Subcutaneous adipose tissue (tissue), 4 donors: ENCODE results near the gene CFL1. TPM values are rescaled to one million over a fixed set of nuclear protein-coding genes. Genes with fewer than 3 reads are reported as not detected.

Experiments
- total RNA-seq, 4 donors: library from RNA; depleted of rRNA; stranded (reverse); fragments of >200 nt; gene quantifications; one replicate each; pipeline ENCODE4 v1.1.0, GENCODE V29; 2016
- TF ChIP-seq, protein P1 (sequence below): fragments of 450-650 bp; IDR thresholded peaks from one replicate; pipeline ENCODE4 v1.5.1; 2016; ENCODE audit warnings: low read depth, mild to moderate bottlenecking, control low read depth, antibody characterized with exemption, moderate library complexity

The CFL1 gene
- total RNA-seq, 4 donors from 2014 or later, result 375 to 550 (median 447) TPM

GRCh38 chr11:65843811-65844210 is 14.2 kb downstream of the CFL1 start:
- TF ChIP-seq, protein P1, sequence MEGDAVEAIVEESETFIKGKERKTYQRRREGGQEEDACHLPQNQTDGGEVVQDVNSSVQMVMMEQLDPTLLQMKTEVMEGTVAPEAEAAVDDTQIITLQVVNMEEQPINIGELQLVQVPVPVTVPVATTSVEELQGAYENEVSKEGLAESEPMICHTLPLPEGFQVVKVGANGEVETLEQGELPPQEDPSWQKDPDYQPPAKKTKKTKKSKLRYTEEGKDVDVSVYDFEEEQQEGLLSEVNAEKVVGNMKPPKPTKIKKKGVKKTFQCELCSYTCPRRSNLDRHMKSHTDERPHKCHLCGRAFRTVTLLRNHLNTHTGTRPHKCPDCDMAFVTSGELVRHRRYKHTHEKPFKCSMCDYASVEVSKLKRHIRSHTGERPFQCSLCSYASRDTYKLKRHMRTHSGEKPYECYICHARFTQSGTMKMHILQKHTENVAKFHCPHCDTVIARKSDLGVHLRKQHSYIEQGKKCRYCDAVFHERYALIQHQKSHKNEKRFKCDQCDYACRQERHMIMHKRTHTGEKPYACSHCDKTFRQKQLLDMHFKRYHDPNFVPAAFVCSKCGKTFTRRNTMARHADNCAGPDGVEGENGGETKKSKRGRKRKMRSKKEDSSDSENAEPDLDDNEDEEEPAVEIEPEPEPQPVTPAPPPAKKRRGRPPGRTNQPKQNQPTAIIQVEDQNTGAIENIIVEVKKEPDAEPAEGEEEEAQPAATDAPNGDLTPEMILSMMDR, result no peak

DNA sequence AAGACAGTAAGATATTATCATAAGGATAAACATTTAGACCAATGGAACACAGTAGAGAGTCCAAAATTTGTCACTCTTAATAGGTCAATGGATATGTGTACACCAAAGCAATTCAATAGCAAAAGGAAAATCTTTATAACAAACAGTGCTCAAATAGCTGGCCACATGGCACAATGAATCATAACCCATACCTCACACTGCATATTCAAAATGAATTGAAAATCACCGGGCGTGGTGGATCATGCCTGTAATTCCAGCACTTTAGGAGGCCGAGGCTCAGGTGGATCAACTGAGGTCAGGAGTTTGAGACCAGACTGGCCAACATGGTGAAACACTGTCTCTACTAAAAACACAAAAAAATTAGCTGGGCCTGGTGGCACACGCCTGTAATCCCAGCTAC is 15.8 kb downstream of the CFL1 start:
- TF ChIP-seq, protein P1, result no peak

DNA sequence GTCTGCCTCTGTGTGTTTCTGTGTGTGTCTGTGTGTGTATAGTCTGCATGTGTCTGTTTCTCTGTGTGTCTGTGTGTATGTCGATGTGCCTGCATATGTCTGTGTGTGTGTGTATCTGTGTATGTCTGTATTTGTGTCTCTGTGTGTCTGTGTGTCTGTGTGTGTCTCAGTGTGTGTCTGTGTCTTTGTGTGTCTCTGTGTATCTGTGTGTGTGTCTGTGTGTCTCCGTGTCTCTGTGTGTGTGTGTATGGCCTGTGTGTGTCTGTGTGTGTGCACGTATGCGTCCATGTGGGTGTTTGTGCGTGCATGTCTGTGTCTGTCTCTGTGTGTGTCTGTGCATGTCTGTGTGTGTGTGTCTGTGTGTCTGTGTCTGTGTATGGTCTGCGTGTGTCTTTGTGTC is 23.8 kb downstream of the CFL1 start:
- TF ChIP-seq, protein P1, result no peak

DNA sequence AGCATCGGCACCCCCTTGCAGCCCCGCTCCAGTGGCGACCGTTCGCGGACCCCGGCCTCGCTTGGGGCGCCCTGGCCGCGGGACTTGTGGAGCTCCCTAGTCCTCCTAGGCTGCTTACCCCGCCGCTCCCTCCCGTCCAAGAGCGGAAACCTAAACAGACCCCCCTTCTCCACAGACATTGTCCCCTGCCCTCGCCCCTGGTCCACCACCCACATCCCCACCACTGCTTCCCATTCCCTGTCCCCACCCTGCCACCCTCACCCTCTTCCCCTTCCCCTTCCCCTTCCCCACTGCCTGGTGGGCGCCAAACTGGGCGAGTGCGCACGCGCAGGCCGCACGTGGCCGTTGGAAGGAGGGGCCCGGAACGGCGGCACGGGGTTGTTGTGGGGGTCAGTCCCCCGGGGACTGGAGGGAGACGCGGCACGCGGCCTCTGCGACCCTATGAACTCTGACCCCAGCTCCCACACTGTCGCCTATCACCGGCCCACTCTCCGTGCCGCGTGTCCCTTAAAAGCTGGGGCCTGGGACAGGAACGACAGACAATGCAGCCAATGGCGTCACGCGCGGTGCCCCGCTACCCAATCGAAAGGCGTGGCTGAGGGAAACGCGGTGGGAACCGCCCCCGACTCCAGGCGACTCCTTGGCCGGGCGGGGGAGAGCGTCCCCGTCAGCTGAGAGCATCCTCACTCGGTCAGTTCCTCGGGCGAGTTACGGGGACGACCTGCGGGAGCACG is 24.5 kb downstream of the CFL1 start, which contains the start of gene SNX32:
TSS of gene SNX32 (plus strand) at position 667 of the 734 bp plus-strand sequence. CDS start 103 bp downstream, outside the sequence.
- TF ChIP-seq, protein P1, result no peak

DNA sequence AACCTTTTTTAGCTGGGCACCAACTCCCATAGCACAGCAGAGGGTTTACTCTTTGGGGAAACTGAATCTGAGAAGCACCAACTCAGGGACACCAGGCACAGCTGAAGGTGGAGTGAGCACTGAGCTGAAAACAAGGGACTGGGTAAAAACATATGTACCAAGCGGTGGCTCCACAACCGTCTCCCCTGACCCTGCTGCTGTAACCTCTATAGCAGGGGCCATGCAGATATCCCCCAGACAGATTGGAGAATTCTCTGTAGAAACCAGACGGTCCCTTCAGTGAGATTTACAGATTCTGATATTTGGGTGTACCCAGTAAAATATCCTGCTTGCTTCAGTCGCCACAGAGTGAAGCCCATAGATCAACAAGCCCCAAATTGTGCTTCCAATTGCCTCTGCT is 28.5 kb downstream of the CFL1 start:
- TF ChIP-seq, protein P1, result no peak

DNA sequence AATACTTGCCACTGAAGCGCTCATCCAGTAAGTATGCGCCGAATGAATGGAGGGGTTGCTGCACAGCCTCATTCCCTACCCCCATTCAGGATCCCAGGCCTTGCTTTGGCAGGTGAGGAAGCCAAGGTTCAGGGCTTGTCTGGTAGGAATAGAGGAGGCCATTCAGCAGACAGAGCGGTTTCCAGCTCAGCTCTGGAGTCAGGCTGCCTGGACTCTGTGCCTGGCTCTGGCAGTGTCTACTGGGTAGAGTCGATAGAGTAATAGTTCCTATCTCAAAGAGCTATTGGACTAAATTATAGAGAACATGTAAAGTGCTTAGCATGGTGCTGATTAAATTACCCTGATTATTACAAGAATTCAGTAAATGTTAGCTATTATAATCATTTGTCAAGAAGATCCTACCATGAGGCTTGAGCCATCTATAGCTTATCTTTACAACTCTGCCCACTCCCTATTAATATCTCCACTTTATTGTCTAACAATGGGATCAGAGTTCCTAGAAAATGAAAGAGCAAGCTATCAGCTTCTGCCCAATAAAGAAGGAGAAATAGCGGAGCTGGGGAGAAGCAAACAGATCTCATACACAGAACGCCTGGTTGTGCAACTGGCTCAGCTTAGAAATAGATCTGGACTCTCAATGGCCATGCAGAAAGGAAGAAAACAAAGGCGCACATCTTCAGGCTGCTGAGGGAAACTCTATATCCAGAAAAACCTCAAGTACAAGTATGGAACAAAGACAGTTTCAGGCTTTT is 30.8 kb downstream of the CFL1 start:
- TF ChIP-seq, protein P1, result no peak

DNA sequence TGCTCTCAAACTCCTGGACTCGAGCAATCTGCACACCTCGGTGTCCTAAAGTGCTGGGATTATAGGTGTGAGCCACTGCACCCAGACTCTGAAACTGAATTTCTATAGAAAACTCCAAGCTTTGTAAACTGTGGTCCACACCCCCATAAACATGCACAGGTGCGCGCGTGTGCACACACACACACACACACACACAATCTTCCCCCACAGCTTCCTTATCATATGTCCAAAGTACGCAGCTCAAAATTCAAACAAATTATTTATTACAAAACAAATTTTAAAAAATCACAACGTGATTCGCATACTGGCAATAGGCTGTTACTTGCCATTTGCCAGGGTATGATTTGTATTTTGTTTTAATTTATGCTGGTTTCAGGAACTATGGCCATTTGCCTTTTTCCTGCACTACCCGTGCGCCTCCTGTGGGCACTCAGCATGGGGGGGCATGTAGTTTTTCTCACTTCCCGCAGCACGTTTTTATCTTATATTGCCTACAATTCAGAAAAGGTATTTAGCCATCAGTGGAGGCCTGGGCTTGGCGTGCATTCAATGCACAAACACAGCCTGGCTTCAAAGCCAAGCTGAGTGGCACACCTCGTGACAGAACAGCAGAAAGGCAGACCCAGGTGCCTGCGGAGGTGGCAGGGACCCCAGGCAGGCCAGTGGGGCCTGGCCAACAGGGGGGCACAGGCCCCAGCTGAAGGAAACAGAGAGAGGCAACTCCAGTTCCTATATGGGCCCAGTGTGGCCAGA is 35.0 kb downstream of the CFL1 start:
- TF ChIP-seq, protein P1, result no peak
